Fibroblast of mammary gland (primary cell): ENCODE measurements around the gene EFNA5.

Experiments
- DNase-seq: peaks from one replicate; pipeline ENCODE4 v3.0.0-alpha.2; 2010; ENCODE audit warnings: low read depth
- H3K4me3 ChIP-seq: 2 replicates; pipeline ENCODE4 v1.5.1; 2011; ENCODE audit warnings: low read depth, mild to moderate bottlenecking, low read length, moderate library complexity; ENCODE audit not compliant: control insufficient read depth
- CTCF ChIP-seq: conservative IDR thresholded peaks from 2 replicates; pipeline ENCODE4 v1.5.1; 2011; ENCODE audit warnings: low read depth, low read length, inconsistent platforms; ENCODE audit not compliant: control insufficient read depth, insufficient read depth

EFNA5 gene

GRCh38 chr5:107514305-107514704, 156.4 kb downstream of the EFNA5 start:
- no peak for TF ChIP-seq CTCF
- H3K4me3 ChIP-seq = no peak overlapping the region
- DNase-seq = peak; percentile 12

GRCh38 chr5:107513337-107514085, 157.2 kb downstream of the EFNA5 start:
- H3K4me3 ChIP-seq = no peak overlapping the region
- no peak for TF ChIP-seq CTCF
- peak; percentile 16 for DNase-seq

- H3K4me3 ChIP-seq = no peak overlapping the region
- TF ChIP-seq CTCF = no peak
- DNase-seq = no peak
These were observed 158.7 kb downstream of the EFNA5 start for GRCh38 chr5:107512029-107512428.

- DNase-seq = no peak
- TF ChIP-seq CTCF = no peak
- no peak overlapping the region for H3K4me3 ChIP-seq
These were observed 160.6 kb downstream of the EFNA5 start for GRCh38 chr5:107510125-107510524.

GRCh38 chr5:107508097-107508496, 162.6 kb downstream of the EFNA5 start:
- TF ChIP-seq CTCF = no peak
- DNase-seq = no peak
- H3K4me3 ChIP-seq = no peak overlapping the region

- no peak overlapping the region for H3K4me3 ChIP-seq
- no peak for TF ChIP-seq CTCF
- no peak for DNase-seq
These were observed 164.8 kb downstream of the EFNA5 start for GRCh38 chr5:107505763-107506534.
